ENCODE data around the gene SHC4. TPM values are rescaled to one million over a fixed set of nuclear protein-coding genes. Genes with fewer than 3 reads are reported as not detected.

Gene SHC4
- total RNA-seq, 1 donor: 0.72 TPM

DNA sequence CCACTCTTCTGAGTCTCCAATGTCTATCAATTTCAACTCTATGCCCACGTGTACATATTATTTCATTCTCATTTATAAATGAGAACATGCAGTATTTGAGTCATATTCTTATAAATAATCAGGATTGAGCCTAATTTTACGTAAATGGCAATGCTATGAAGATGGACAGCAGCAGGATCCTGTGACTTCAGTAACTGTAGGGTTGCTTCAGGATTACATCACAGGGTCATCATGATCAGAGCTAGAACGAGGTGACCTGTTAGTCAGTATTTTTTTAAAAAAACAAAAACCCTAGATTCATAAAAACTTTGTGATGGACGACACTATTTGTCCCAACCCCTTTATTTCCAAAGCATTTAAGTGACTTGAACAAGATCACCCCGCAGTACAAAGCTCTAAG, 21.8 kb downstream of the SHC4 start:
- no peaks in the 10 kb centered on the region for H4K20me1 ChIP-seq (ENCODE audit: insufficient read depth, low read length)
- TF ChIP-seq, protein P1, sequence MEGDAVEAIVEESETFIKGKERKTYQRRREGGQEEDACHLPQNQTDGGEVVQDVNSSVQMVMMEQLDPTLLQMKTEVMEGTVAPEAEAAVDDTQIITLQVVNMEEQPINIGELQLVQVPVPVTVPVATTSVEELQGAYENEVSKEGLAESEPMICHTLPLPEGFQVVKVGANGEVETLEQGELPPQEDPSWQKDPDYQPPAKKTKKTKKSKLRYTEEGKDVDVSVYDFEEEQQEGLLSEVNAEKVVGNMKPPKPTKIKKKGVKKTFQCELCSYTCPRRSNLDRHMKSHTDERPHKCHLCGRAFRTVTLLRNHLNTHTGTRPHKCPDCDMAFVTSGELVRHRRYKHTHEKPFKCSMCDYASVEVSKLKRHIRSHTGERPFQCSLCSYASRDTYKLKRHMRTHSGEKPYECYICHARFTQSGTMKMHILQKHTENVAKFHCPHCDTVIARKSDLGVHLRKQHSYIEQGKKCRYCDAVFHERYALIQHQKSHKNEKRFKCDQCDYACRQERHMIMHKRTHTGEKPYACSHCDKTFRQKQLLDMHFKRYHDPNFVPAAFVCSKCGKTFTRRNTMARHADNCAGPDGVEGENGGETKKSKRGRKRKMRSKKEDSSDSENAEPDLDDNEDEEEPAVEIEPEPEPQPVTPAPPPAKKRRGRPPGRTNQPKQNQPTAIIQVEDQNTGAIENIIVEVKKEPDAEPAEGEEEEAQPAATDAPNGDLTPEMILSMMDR (IDR thresholded peaks at IDR 0.05; ENCODE audit: extremely low read depth, low read depth, low read length): no peak
- no peaks in the 10 kb centered on the region for H3K36me3 ChIP-seq (ENCODE audit: insufficient read depth, low read length)

DNA sequence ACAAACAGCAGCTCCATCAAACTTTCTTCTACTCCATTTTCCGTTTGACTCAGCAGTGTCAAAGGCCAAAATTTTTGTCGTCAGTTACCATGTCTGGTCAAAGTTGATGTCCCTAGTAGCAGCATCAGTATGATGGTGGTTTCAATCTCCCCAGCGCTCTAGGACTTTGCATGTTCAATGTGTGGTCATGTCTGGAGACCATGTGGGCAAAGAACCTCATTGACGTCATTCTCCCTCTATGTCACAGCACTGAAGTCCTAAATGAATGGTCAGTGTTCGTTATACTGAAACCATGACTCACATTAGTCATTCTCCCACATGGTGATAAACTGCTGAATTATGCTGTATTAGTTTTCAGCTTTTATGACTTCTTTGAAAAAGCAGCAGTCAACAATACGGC, 23.2 kb downstream of the SHC4 start:
- H3K4me1 ChIP-seq (ENCODE audit: insufficient read depth, low read length): peaks cover 52% of the 10 kb centered on the region
- H3K27ac ChIP-seq (ENCODE audit: low read depth, low read length): peak overlapping the region; percentile 96
- DNase-seq (ENCODE audit: insufficient read length, low spot score, missing footprints): no peak
- peak overlapping the region; percentile 69 for H3K4me2 ChIP-seq (ENCODE audit: insufficient read depth, low read length)
- H4K20me1 ChIP-seq (ENCODE audit: insufficient read depth, low read length): no peaks in the 10 kb centered on the region
- no peak overlapping the region for H3K4me3 ChIP-seq (ENCODE audit: insufficient read depth, low read length)
- no peaks in the 10 kb centered on the region for H3K79me2 ChIP-seq (ENCODE audit: insufficient read depth, low read length)
- TF ChIP-seq, protein P1 (IDR thresholded peaks at IDR 0.05; ENCODE audit: extremely low read depth, low read depth, low read length): no peak
- no peaks in the 10 kb centered on the region for H3K9me3 ChIP-seq (ENCODE audit: low read depth, low read length)
- H2AFZ ChIP-seq (ENCODE audit: low read length): peak overlapping the region; percentile 73
- no peaks in the 10 kb centered on the region for H3K36me3 ChIP-seq (ENCODE audit: insufficient read depth, low read length)
- H3K27me3 ChIP-seq (ENCODE audit: insufficient read depth, low read length): no peaks in the 10 kb centered on the region

More for the DNA sequence above, 21.8 kb downstream of the SHC4 start:
- Histone ChIP-seq H3K79me2 (ENCODE audit: insufficient read depth, low read length) (no peaks in the 10 kb centered on the region), H3K4me3 (ENCODE audit: insufficient read depth, low read length) (no peak overlapping the region), H3K4me2 (ENCODE audit: insufficient read depth, low read length) (no peak overlapping the region), H2AFZ (ENCODE audit: low read length) (no peak overlapping the region), H3K4me1 (ENCODE audit: insufficient read depth, low read length) (peaks cover 47% of the 10 kb centered on the region), H3K27me3 (ENCODE audit: insufficient read depth, low read length) (no peaks in the 10 kb centered on the region), H3K9me3 (ENCODE audit: low read depth, low read length) (no peaks in the 10 kb centered on the region), H3K27ac (ENCODE audit: low read depth, low read length) (no peak overlapping the region)
- DNase-seq (ENCODE audit: insufficient read length, low spot score, missing footprints): no peak

DNA sequence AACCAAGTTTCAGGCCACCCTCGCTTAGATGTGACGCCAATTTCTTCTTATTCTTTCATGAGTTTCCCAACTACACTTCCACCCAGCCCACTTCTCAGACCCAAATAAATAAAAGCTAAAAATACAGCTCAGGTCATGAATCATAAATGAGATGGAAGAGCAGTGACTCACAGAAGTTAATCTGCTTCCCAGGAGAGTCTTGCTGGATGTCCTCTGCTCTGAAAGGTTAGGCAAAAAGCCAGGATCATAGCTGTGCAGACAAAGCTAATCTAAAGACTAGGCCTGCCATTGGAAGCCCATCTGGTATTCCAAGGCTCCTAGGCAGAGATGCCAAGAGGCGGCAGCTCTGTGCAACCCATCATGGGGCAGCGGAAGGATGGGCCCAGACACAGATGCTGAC, 24.1 kb downstream of the SHC4 start:
- Histone ChIP-seq H3K27ac (ENCODE audit: low read depth, low read length) (peak overlapping the region; percentile 96), H3K4me1 (ENCODE audit: insufficient read depth, low read length) (peaks cover 56% of the 10 kb centered on the region), H3K79me2 (ENCODE audit: insufficient read depth, low read length) (no peaks in the 10 kb centered on the region), H3K4me2 (ENCODE audit: insufficient read depth, low read length) (peak overlapping the region; percentile 49), H3K4me3 (ENCODE audit: insufficient read depth, low read length) (no peak overlapping the region), H3K9me3 (ENCODE audit: low read depth, low read length) (no peaks in the 10 kb centered on the region), H2AFZ (ENCODE audit: low read length) (no peak overlapping the region), H4K20me1 (ENCODE audit: insufficient read depth, low read length) (no peaks in the 10 kb centered on the region), H3K36me3 (ENCODE audit: insufficient read depth, low read length) (no peaks in the 10 kb centered on the region), H3K27me3 (ENCODE audit: insufficient read depth, low read length) (no peaks in the 10 kb centered on the region)
- TF ChIP-seq, protein P1 (IDR thresholded peaks at IDR 0.05; ENCODE audit: extremely low read depth, low read depth, low read length): no peak
- no peak for DNase-seq (ENCODE audit: insufficient read length, low spot score, missing footprints)

DNA sequence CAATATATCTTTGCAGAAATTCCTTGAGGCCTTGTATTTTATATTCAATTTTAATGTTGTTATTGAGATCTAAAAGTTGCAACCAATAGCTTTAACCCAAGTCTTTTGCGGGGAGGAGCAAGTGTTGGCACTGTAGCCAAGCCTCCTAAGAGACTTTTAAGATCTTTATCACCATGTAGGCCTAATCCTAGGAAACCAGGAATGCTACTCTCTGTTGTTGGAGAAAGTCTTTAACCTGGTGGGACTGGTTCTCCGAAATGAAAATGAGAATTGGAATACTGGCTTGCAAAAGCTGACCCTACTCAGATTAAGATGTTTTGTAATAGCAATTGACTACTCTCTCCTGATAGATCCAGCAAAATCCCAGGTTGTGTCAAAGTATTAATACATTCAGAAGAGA, 25.8 kb downstream of the SHC4 start:
- Histone ChIP-seq H3K9me3 (ENCODE audit: low read depth, low read length) (no peaks in the 10 kb centered on the region), H2AFZ (ENCODE audit: low read length) (no peak overlapping the region), H3K4me2 (ENCODE audit: insufficient read depth, low read length) (no peak overlapping the region), H4K20me1 (ENCODE audit: insufficient read depth, low read length) (no peaks in the 10 kb centered on the region), H3K4me1 (ENCODE audit: insufficient read depth, low read length) (peaks cover 56% of the 10 kb centered on the region), H3K36me3 (ENCODE audit: insufficient read depth, low read length) (no peaks in the 10 kb centered on the region), H3K27me3 (ENCODE audit: insufficient read depth, low read length) (no peaks in the 10 kb centered on the region), H3K79me2 (ENCODE audit: insufficient read depth, low read length) (no peaks in the 10 kb centered on the region), H3K4me3 (ENCODE audit: insufficient read depth, low read length) (no peak overlapping the region), H3K27ac (ENCODE audit: low read depth, low read length) (peak overlapping the region; percentile 93)
- DNase-seq (ENCODE audit: insufficient read length, low spot score, missing footprints): no peak
- TF ChIP-seq, protein P1 (IDR thresholded peaks at IDR 0.05; ENCODE audit: extremely low read depth, low read depth, low read length): no peak

Data from osteoblast (primary cell).